CD1c-positive myeloid dendritic cell (primary cell): ENCODE data around the gene FAM81A.

Experiments
- DNase-seq: peaks from one replicate; pipeline ENCODE4 v3.0.0-alpha.2; 2016; ENCODE audit errors: extremely low spot score

Gene FAM81A

GRCh38 chr15:59540654-59541053, 102.7 kb downstream of the FAM81A start:
- no peak for DNase-seq

DNA sequence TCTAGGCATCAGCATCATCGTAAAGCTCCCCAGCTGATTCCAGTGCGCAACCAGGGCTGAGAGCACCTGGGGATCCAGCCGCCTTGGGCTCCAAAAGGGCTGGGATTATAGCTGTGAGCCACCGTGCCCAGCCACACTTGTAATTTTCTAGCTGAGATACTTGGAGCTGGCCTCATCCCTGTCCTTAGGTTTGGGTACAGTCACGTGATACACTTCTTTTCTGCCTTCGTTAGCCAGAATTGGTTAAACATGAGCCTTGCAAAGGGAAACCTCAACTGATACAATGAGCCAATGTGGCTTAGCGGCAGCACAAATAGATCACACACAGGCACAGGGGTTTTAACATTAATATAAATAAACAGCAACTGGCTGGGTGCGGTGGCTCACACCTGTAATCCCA, 103.8 kb downstream of the FAM81A start:
- no peak for DNase-seq

DNA sequence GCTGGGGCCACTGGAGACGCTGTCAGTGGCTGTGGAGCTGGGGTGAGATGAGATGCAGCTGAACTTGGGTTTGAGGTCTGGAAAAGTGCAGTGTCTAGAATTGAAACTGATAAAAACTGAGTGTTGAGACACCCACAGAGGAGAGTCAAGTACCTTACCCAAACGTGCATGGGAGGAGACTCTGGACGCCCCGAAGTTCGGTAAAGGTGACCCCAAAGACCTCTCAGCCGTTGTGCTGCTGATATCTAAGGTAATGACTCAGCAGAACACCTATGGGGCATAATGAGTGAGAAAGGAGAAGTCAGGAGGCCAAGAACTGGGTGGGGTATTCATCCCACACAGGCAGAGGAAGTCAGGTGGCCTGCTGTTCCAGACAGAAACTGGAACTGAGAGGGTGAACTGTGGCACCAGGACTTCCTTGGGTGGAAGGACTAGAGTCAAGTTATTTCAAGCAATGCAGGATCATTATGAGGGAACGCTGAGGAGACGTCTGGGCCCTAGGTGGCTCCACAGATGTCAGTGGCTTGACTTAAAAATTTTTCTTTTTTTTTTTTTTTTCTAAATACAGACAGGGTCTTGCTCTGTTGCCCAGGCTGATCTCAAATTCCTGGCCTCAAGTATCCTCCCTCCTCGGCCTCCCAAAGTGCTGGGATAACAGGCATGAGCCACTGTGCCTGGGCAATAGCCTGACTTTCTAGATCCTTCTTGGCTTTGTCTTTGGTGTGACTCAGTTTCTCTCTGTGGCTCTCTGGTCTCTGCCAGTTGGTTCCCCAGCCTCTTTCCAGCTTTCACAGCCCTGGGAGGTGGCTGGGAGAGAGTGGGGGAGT, 105.9 kb downstream of the FAM81A start:
- peak; percentile 55 for DNase-seq

GRCh38 chr15:59545573-59545972, 107.6 kb downstream of the FAM81A start:
- DNase-seq, result no peak

DNA sequence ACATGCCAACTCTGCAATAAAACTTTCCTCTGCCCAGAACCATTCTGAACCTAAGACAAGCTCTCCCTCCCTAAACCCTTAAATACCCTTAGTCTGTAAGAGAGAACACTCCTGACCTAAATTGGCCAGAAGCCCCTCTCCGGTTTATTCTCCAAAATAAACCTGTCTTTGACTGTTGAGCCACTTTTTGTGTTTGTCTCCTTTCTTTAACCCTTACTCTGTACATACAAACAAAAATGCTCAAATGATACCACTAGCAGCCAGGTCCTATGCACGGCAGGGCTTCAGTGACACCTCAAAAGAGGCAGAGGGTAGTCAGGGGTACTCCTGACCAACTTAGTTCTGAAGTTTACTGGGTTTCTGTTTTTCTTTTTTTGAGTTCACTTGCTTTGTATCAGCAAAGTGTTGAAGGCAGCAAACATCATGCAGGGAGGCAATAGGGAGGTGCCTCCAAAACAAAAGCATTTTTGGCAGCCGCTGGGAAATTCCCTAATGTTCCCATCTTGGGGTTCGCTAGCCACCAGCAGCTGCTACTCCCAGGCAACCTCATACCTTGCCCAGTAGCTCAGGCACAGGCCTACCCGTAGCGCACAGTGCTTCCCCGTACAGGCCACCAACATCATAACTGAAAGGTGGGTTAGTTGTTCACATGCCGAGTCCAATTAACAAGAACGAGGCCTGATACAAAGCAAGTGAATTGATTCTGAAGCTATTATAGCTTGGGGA, 110.7 kb downstream of the FAM81A start:
- DNase-seq, result no peak

- DNase-seq, result no peak
Measured at GRCh38 chr15:59549301-59550185, 111.6 kb downstream of the FAM81A start.

DNA sequence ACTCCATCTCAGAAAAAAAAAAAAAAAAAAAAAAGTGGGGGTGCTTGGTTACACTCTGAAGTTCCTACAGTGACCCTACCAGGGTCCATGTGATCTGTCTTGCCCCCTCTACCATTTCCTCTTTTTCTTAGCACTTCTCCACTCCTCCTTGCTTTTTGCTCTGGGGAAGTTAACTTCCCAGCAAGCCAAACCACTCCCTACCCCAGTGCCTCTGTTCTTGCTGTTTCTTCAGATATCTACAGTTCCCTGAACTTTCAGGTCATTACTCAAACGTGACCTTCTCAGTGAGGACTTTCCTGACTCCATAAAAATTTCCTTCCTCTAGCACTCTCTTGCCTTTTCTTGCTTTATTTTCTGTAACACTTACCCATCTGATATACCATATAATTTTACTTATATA, 112.5 kb downstream of the FAM81A start:
- DNase-seq, result peak; percentile 60

DNA sequence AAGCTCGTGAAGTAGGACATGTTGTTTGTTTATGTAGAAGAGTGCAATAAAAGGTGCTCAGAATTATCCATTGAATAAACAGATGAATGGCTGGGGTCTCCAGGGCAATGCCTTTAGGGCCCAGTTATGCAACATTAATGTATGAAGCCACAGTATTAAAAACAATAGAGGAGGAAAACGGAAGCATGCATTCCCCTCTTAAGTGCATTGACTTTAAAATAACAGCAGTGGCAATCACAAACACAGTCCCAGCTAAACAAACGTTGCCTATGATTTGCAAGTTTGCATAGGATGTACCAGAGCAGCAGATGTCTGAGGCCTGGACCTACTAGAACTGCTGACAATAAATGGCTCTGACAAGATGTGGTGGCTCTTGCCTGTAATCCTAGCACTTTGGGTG, 113.0 kb downstream of the FAM81A start:
- DNase-seq, result no peak

GRCh38 chr15:59553879-59554735, 116.1 kb downstream of the FAM81A start:
- peak; percentile 68 for DNase-seq

DNA sequence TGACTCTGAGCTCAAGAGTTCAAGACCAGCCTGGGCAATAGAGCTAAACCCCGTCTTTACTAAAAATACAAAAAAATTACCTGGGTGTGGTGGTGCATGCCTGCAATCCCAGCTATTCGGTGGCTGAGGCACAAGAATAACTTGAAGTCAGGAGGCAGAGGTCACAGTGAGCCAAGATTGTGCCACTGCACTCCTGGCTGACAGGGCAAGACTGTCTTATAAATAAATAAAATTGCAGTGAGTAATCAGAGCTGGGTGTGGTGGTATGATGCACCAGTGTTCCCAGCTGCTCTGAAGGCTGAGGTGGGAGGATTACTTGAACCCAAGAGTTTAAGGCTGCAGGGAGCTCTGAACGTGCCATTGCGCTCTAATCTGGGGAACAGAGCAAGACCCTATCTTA, 117.7 kb downstream of the FAM81A start:
- DNase-seq, result no peak

DNA sequence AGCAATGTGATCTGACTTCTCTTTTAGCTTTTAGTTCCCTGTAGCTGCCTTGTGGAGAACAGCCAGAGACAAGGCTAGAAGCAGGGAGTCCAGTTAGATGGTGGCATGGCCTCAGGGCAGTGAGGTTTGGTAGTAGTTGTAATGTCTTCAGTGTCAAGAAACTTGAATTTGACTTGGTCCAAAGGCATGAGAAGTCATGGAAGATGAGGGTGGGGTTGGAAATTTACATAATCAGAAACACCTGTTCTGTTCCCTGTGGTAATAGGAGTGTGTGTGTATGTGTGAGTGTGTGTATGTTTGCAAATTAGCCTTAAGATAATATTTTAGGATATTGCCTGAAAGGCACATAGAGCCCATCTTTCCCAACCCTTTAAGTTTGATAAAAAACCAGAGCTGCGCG, 118.4 kb downstream of the FAM81A start:
- no peak for DNase-seq

GRCh38 chr15:59557581-59557980, 119.6 kb downstream of the FAM81A start:
- DNase-seq, result no peak

- no peak for DNase-seq
Measured at GRCh38 chr15:59558851-59559250, 120.9 kb downstream of the FAM81A start.

DNA sequence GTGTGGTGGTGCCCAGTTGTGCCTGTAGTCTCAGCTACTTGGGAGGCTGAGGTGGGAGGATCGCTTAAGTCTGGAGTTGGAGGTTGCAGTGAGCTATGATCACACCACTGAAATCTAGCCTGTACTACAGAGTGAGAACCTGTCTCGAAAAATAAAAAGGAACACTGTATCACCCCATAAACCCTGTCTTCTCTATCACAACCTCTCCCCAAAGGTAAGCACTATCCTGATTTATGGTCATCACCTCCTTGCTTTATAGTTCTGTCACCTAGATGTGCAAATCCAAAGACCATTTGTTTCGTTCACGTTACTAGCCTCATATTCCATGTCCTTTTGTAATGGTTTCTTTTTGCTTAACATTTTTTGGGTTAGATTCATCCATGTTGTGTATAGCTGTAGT, 123.6 kb downstream of the FAM81A start:
- DNase-seq, result no peak

DNA sequence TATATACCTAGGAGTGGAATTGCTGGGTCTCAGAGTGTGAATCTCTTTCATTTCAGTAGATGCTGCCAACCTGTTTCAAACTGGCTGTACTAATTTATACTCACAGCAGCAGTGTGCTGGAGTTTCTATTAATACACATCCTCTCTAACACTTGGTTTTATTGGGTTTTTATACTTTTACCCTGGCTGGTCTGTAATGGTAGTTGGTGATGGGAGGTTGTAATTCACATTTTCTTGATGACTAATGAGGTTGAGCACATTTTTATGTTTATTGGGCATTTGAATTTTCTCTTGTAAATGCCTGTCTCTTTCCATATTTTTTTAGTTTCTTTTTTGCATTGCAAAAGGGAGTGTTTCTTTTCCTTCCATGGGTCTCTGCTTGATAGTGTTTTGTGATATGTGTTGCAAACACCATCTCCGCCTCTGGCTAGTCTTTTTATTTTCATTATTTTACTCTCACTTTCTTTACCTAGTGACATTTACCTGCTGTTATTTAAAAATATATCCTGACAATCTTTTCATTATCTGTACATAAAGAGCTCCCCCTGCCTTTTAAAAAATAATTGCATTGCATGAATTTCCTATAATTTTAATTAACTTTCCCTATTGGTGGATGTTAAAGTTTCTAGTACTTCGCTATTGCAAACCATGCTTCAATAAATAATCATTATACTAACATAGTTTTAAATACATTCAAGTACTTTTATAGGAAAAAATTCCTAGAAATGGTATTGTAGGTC, 124.6 kb downstream of the FAM81A start:
- no peak for DNase-seq

DNA sequence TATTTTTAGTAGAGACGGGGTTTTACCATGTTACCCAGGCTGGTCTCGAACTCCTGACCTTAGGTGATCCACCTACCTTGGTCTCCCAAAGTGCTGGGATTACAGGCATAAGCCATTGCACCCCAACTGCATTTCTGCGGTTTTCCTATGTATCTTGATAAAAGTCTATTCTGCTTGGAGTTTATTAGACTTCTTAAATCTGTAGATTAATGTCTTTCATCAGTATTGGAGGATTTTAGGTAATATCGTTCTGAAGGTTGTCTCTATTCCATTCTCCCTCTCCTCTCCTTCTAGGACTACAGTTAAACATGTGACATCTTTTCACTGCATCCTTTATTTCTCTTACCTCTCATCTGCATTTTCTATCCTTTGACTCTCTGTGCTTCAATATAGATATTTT, 127.3 kb downstream of the FAM81A start:
- no peak for DNase-seq

DNA sequence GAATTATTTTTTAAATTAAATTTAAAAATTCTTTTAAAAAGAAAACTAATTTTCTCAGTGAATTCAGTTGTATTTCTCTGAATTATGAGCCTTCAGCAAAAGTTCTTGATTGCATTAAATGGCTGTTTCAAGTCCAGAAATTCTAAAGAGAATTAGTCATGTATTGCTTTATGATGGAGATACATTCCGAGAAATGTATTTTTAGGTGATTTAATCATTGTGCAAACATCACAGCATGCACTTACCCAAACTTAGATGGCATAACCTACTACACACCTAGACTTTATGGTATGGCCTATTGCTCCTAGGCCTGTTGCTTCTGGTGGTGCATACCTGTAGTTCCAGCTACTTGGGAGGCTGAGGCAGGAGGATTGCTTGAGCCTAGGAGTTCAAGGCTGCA, 129.3 kb downstream of the FAM81A start:
- no peak for DNase-seq

DNA sequence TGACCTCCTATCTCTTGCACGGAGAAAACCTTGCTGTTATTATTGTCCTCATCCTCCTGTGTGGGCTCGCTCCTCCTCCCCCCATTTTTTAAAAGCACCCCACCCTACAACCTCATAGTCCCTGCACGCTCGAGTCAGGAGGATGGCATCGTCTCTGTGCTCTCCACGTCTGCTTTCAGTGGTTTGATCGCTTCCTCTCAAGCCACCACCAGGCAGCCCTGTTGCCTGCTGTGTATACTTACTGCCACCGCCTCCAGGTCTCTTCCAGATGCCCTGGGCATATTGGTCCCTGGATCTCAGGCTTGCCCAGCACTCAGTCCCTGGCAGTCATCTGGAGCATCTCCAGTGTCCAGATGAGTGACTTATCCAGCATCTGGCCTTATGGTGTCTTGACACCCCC, 131.5 kb downstream of the FAM81A start:
- no peak for DNase-seq

DNA sequence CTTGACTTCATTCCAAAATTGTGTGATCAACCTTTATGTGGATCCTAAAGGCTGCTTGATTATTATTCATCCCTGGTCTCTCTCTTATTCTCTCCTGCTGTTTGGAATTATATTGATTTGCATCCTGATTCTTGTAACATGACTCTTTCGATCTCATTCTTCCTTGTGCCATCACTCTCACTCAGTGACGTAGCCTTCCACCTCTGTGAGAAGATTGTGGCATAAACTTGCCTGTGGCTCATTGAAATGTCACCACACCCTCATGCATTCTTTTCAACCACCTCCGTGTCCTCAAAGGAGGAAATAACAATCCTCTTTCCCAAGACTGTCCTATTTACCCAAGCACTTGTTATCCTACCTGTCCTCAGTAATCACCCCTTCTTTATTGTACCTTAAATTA, 132.3 kb downstream of the FAM81A start:
- no peak for DNase-seq

DNA sequence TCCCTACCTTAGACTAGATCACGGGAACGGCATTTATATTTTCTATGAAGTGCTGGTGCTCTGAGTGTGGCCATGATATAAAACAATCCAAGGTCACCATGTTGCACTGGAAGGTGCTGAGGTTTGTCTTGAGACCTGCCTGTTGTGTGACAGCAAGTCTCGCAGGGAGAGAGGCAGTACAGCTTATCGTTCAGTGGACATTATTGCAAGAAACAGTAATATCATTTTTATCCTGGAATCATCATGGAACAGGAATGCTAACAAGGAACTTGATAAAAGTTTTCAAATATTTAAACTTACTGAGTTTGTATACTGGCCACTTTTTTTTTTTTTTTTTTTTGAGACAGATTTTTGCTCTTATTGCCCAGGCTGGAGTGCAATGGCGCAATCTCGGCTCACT, 133.6 kb downstream of the FAM81A start:
- no peak for DNase-seq
